ENCODE measurements around the gene SLAMF9.
"Not testable (repeated sequence)": the region's sequence is repeated elsewhere in the genome, so short reads cannot be mapped to it uniquely, and the experiment has no call there.

SLAMF9 gene

DNA sequence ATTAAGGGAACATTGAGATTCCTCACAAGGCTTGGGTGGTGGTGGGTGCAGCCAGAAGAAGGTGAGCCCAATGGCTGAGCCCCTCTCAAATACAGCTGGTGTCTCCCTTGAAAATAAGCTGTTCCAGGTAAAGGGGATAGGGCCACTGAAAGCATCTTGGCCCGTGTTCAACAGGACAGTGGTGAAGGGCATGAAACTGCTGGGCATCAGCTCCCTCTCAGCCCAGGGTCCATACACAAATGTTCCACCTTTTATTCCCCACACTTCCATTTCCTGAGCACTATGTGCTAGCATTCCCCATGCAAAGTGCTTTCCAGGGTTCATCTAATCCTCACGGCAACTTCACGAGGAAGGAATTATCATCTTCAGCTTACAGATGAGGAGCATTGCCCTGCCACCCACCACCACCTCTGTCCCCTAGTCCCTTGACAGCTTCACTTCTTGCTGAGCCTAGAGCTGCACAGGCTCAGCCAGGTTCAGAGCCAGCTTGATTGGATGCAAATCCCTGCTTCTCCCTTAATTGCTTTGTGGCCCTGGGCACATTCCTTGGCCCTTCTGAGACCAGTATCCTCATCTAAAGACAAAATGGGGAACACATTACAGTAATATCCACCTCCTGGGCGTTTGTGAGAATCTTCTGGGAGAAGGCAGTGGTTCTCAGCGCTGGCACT is 38.3 kb downstream of the SLAMF9 start:
- Histone ChIP-seq H3K4me3 (ENCODE audit: insufficient read depth, low read depth, low read length) (no peak overlapping the region), H3K4me1 (ENCODE audit: control insufficient read depth, insufficient read depth, low read length) (peaks cover 8% of the 10 kb centered on the region), H3K27ac (ENCODE audit: insufficient read depth, low read depth, low read length, poor library complexity, severe bottlenecking) (peak overlapping the region; percentile 54), H3K27me3 (ENCODE audit: control insufficient read depth, insufficient read depth, low read length, poor library complexity, severe bottlenecking) (no peaks in the 10 kb centered on the region), H3K36me3 (ENCODE audit: control insufficient read depth, insufficient read depth, low read length) (no peaks in the 10 kb centered on the region), H3K9me3 (ENCODE audit: control insufficient read depth, low read length) (no peaks in the 10 kb centered on the region)
- 81 to 84% methylated on average over 5 of the region's 5 CpGs for WGBS, 2 experiments

GRCh38 chr1:159914252-159915018 is 39.6 kb downstream of the SLAMF9 start:
- H3K36me3 ChIP-seq (ENCODE audit: control insufficient read depth, insufficient read depth, low read length): no peaks in the 10 kb centered on the region
- H3K27me3 ChIP-seq (ENCODE audit: control insufficient read depth, insufficient read depth, low read length, poor library complexity, severe bottlenecking): no peaks in the 10 kb centered on the region
- H3K4me3 ChIP-seq (ENCODE audit: insufficient read depth, low read depth, low read length): no peak overlapping the region
- no peak overlapping the region for H3K27ac ChIP-seq (ENCODE audit: insufficient read depth, low read depth, low read length, poor library complexity, severe bottlenecking)
- no peaks in the 10 kb centered on the region for H3K9me3 ChIP-seq (ENCODE audit: control insufficient read depth, low read length)
- peaks cover 8% of the 10 kb centered on the region for H3K4me1 ChIP-seq (ENCODE audit: control insufficient read depth, insufficient read depth, low read length)
- 89% methylated on average over 10 of the region's 10 CpGs for WGBS, 2 experiments

GRCh38 chr1:159913451-159914192 is 40.4 kb downstream of the SLAMF9 start:
- Histone ChIP-seq H3K9me3 (ENCODE audit: control insufficient read depth, low read length) (no peaks in the 10 kb centered on the region), H3K4me1 (ENCODE audit: control insufficient read depth, insufficient read depth, low read length) (peaks cover 8% of the 10 kb centered on the region), H3K27ac (ENCODE audit: insufficient read depth, low read depth, low read length, poor library complexity, severe bottlenecking) (no peak overlapping the region), H3K27me3 (ENCODE audit: control insufficient read depth, insufficient read depth, low read length, poor library complexity, severe bottlenecking) (no peaks in the 10 kb centered on the region), H3K4me3 (ENCODE audit: insufficient read depth, low read depth, low read length) (no peak overlapping the region), H3K36me3 (ENCODE audit: control insufficient read depth, insufficient read depth, low read length) (no peaks in the 10 kb centered on the region)
- WGBS, 2 experiments: 84 to 86% methylated on average over 5 of the region's 5 CpGs

- 81% methylated on average over 6 of the region's 6 CpGs for WGBS, 2 experiments
These were observed 42.5 kb downstream of the SLAMF9 start for GRCh38 chr1:159911326-159912070.

DNA sequence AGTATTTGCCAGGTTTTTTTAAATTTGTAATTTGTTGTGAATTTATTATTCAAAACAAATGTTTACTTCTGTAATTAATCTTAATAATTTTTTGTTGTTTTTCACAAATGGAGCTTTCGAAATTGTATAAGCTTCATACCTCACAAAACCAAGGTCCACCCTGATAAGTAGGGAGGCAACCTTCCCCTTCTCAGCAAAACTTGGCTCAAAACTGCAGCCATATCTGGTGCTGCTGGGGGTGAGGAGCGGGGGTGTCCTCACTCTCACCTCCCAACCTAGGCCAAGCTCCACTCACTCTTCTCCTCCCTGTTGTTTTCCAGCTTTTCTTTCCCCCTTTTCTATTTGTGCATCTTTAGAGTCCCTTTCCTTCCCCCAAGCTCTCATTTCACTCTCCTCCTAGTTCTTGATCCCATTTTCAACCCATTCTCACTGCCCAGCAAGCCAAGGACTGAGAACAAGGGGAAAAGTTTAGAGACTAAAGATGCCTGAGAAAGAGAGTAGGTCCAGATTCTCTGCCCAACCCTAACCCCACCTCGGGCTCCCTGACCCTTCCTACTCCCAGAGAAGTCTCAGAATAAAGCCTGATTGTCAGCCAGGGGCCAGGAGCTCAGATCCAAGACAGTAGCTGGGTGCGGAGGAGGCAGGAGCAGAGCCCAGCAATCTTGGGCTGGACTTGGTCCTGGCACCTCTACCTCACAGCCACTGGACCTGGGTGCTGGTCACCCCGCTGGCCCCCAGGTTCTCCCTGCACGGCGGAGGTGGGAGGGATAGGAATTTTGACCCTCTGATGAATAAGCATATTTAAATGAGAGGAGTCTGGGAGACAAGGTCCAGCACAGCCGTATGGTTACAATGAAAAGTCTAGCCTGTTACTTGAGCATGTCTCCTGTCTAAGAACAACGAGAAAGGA is 45.8 kb downstream of the SLAMF9 start:
- H3K27ac ChIP-seq (ENCODE audit: insufficient read depth, low read depth, low read length, poor library complexity, severe bottlenecking): no peak overlapping the region

More at GRCh38 chr1:159911326-159912070, 42.5 kb downstream of the SLAMF9 start:
- H3K27ac ChIP-seq (ENCODE audit: insufficient read depth, low read depth, low read length, poor library complexity, severe bottlenecking): no peak overlapping the region
- H3K4me3 ChIP-seq (ENCODE audit: insufficient read depth, low read depth, low read length): no peak overlapping the region
- no peaks in the 10 kb centered on the region for H3K27me3 ChIP-seq (ENCODE audit: control insufficient read depth, insufficient read depth, low read length, poor library complexity, severe bottlenecking)
- H3K36me3 ChIP-seq (ENCODE audit: control insufficient read depth, insufficient read depth, low read length): no peaks in the 10 kb centered on the region
- peaks cover 8% of the 10 kb centered on the region for H3K4me1 ChIP-seq (ENCODE audit: control insufficient read depth, insufficient read depth, low read length)
- no peaks in the 10 kb centered on the region for H3K9me3 ChIP-seq (ENCODE audit: control insufficient read depth, low read length)

DNA sequence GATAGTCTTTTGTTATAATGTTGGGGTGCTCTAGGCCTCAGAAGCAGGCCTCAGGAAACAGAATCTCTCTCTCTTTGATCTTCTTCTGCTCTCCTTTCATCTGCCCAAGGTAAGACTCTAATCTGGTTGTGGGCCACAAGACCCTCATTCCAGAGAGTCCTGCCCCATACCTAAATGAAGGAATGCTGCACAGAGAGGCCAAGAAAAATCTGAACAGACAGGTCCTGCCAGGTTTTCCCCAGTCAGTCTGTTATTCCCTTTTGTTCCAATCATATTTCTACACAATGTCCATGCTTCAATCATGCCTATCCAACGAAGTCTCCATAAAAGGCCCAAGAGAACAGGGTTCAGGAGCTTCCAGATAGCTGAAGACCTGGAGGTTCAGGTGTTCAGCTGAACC is 47.1 kb downstream of the SLAMF9 start:
- H3K4me3 ChIP-seq (ENCODE audit: insufficient read depth, low read depth, low read length): no peak overlapping the region
- no peaks in the 10 kb centered on the region for H3K27me3 ChIP-seq (ENCODE audit: control insufficient read depth, insufficient read depth, low read length, poor library complexity, severe bottlenecking)
- no peak overlapping the region for H3K27ac ChIP-seq (ENCODE audit: insufficient read depth, low read depth, low read length, poor library complexity, severe bottlenecking)
- H3K4me1 ChIP-seq (ENCODE audit: control insufficient read depth, insufficient read depth, low read length): no peaks in the 10 kb centered on the region
- 76 to 93% methylated on average over 1 of the region's 1 CpG for WGBS, 2 experiments
- no peaks in the 10 kb centered on the region for H3K36me3 ChIP-seq (ENCODE audit: control insufficient read depth, insufficient read depth, low read length)
- no peaks in the 10 kb centered on the region for H3K9me3 ChIP-seq (ENCODE audit: control insufficient read depth, low read length)

More for the DNA sequence above, 45.8 kb downstream of the SLAMF9 start:
- 83 to 87% methylated on average over 9 of the region's 9 CpGs for WGBS, 2 experiments
- H3K36me3 ChIP-seq (ENCODE audit: control insufficient read depth, insufficient read depth, low read length): no peaks in the 10 kb centered on the region
- no peak overlapping the region for H3K4me3 ChIP-seq (ENCODE audit: insufficient read depth, low read depth, low read length)
- no peaks in the 10 kb centered on the region for H3K27me3 ChIP-seq (ENCODE audit: control insufficient read depth, insufficient read depth, low read length, poor library complexity, severe bottlenecking)
- H3K9me3 ChIP-seq (ENCODE audit: control insufficient read depth, low read length): no peaks in the 10 kb centered on the region
- no peaks in the 10 kb centered on the region for H3K4me1 ChIP-seq (ENCODE audit: control insufficient read depth, insufficient read depth, low read length)

DNA sequence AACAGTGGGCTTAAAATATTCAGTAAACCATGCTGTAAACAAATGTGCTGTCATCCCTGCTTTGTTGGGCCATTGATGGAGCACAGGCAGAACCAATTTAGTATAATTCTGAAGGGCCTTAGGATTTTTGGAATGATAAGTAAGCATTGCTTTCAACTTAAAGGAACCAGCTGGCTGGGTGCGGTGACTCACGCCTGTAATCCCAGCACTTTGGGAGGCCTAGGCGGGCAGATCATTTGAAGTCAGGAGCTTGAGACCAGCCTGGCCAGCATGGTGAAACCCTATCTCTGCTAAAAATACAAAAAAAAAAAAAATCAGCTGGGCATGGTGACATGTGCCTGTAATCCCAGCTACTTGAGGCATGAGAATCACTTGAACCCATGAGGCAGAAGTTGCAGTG is 50.0 kb downstream of the SLAMF9 start:
- 72 to 76% methylated on average over 3 of the region's 3 CpGs for WGBS, 2 experiments
- not testable (repeated sequence) for H3K36me3 ChIP-seq (ENCODE audit: control insufficient read depth, insufficient read depth, low read length); H3K4me3 ChIP-seq (ENCODE audit: insufficient read depth, low read depth, low read length); H3K27ac ChIP-seq (ENCODE audit: insufficient read depth, low read depth, low read length, poor library complexity, severe bottlenecking); H3K4me1 ChIP-seq (ENCODE audit: control insufficient read depth, insufficient read depth, low read length); H3K9me3 ChIP-seq (ENCODE audit: control insufficient read depth, low read length)
- H3K27me3 ChIP-seq (ENCODE audit: control insufficient read depth, insufficient read depth, low read length, poor library complexity, severe bottlenecking): peaks cover 10% of the 10 kb centered on the region

DNA sequence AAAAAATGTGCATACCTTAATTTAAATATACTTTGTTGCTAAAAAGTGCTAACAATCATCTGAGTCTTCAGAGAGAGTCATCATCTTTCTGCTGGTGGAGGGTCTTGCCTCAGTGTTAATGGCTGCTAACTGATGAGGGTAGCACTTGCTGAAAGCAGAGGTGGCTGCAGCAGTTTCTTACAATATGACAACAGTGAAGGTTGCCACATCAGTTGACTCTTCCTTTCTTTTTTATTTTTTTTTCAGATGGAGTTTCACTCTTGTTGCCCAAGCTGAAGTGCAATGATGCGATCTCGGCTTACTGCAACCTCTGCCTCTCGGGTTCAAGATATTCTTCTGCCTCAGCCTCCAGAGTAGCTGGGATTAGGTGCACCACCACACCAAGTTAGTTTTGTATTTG is 51.5 kb downstream of the SLAMF9 start:
- Histone ChIP-seq H3K9me3 (ENCODE audit: control insufficient read depth, low read length) (no peaks in the 10 kb centered on the region), H3K4me1 (ENCODE audit: control insufficient read depth, insufficient read depth, low read length) (peaks cover 3% of the 10 kb centered on the region)

More for the DNA sequence above, 51.5 kb downstream of the SLAMF9 start:
- peaks cover 10% of the 10 kb centered on the region for H3K27me3 ChIP-seq (ENCODE audit: control insufficient read depth, insufficient read depth, low read length, poor library complexity, severe bottlenecking)
- no peak overlapping the region for H3K27ac ChIP-seq (ENCODE audit: insufficient read depth, low read depth, low read length, poor library complexity, severe bottlenecking)
- 85 to 95% methylated on average over 3 of the region's 3 CpGs for WGBS, 2 experiments
- H3K36me3 ChIP-seq (ENCODE audit: control insufficient read depth, insufficient read depth, low read length): no peaks in the 10 kb centered on the region
- H3K4me3 ChIP-seq (ENCODE audit: insufficient read depth, low read depth, low read length): no peak overlapping the region
